K562 (cell line): Measurements from ENCODE around the gene PALLD.

ENCODE experiments used
- CTCF ChIP-seq, 3 experiments: IDR thresholded peaks in 2 of 3; conservative IDR thresholded peaks in 1 of 3; 2 replicates each; pipeline ENCODE4 v1.5.1; 2011 to 2012; ENCODE audit warnings: low read length in 3 of 3, mild to moderate bottlenecking in 3 of 3, control low read depth in 2 of 3, improper control_type of control experiment in 1 of 3, inconsistent platforms in 1 of 3, low read depth in 1 of 3, mixed read lengths in 1 of 3, moderate library complexity in 1 of 3; ENCODE audit not compliant: insufficient read depth in 2 of 3
- NEUROD1 ChIP-seq: fragments of 150-350 bp; IDR thresholded peaks from 2 replicates; pipeline ENCODE4 v1.6.1; 2014; ENCODE audit warnings: borderline replicate concordance, low read length, low read depth; ENCODE audit not compliant: partially characterized antibody
- POLR2AphosphoS5 ChIP-seq: IDR thresholded peaks from 2 replicates; pipeline ENCODE4 v1.6.1; 2011; ENCODE audit warnings: mild to moderate bottlenecking, low read depth, low read length, moderate library complexity; ENCODE audit not compliant: control insufficient read depth, insufficient read depth

GRCh38 chr4:168619266-168619631 is 122.4 kb downstream of the PALLD start:
- TF ChIP-seq POLR2AphosphoS5, result no peak
- no peak for TF ChIP-seq CTCF (IDR thresholded peaks at IDR 0.05 in 2 of 3, conservative IDR thresholded peaks at IDR 0.05 in 1 of 3; ENCODE audit: insufficient read depth in 2 of 3, low read depth in 1 of 3, low read length in 3 of 3)
- no peak for TF ChIP-seq NEUROD1
